ENCODE measurements around the gene TENM3. TPM values are rescaled to one million over a fixed set of nuclear protein-coding genes. Genes with fewer than 3 reads are reported as not detected.

Gene TENM3
- total RNA-seq, 4 donors from 2014 or later = 0.18 to 9.4 (median 1.5) TPM

GRCh38 chr4:182286035-182286434 lies 42.8 kb downstream of the TENM3 start:
- TF ChIP-seq CTCF (IDR thresholded peaks at IDR 0.05) (no peak), POLR2A (IDR thresholded peaks at IDR 0.05) (no peak)
- Histone ChIP-seq H3K36me3 (no peaks in the 10 kb centered on the region), H3K4me1 (no peaks in the 10 kb centered on the region), H3K27me3 (no peaks in the 10 kb centered on the region), H3K9me3 (no peaks in the 10 kb centered on the region), H3K4me3 (no peak overlapping the region), H3K27ac (no peak overlapping the region)
- no peak for DNase-seq

DNA sequence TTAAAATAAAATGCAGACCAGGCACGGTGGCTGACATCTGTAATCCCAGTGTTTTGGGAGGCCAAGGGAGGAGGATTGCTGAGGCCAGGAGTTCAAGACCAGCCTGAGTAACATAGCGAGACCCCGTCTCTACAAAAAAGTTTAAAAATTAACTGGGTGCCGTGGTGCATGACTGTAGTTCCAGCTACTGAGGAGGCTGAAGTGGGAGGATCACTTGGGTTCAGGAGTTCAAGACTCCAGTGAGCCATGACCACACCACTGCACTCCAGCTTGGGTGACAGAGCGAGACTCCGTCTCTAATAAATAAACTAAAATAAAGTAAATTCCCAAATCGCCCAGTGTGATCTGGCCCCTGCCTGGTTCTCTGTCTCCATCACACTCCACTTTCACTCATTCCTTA lies 43.7 kb downstream of the TENM3 start:
- H3K27ac ChIP-seq = no peak overlapping the region
- TF ChIP-seq CTCF (IDR thresholded peaks at IDR 0.05) (no peak), POLR2A (IDR thresholded peaks at IDR 0.05) (no peak)
- no peak for DNase-seq
- H3K4me3 ChIP-seq = no peak overlapping the region
- no peaks in the 10 kb centered on the region for H3K36me3 ChIP-seq
- no peaks in the 10 kb centered on the region for H3K27me3 ChIP-seq
- H3K4me1 ChIP-seq = no peaks in the 10 kb centered on the region
- no peaks in the 10 kb centered on the region for H3K9me3 ChIP-seq

DNA sequence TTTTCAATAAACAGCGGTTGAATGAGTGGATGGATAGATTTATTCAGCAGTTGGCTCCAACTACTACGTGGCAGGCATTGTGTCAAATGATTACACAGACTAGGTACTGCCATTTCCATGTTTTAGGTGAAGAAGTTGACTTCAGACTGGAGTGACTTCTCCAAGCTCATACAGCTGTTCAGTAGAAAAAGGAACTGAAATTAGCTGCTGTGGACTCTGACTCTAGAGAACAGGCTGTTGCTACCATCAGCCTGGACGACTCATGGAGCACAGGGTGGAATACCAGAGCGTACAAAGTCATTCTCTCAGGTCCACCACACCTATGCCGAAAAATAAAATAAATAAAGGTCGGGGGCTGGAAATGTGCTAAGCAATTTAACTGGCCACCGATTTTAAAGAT lies 45.3 kb downstream of the TENM3 start:
- Histone ChIP-seq H3K4me1 (no peaks in the 10 kb centered on the region), H3K27me3 (no peaks in the 10 kb centered on the region), H3K27ac (no peak overlapping the region), H3K9me3 (no peaks in the 10 kb centered on the region), H3K4me3 (no peak overlapping the region), H3K36me3 (no peaks in the 10 kb centered on the region)
- TF ChIP-seq CTCF (IDR thresholded peaks at IDR 0.05) (no peak), POLR2A (IDR thresholded peaks at IDR 0.05) (no peak)
- no peak for DNase-seq

- no peaks in the 10 kb centered on the region for H3K36me3 ChIP-seq
- TF ChIP-seq POLR2A (IDR thresholded peaks at IDR 0.05) (no peak), CTCF (IDR thresholded peaks at IDR 0.05) (no peak)
- H3K27me3 ChIP-seq = no peaks in the 10 kb centered on the region
- H3K9me3 ChIP-seq = no peaks in the 10 kb centered on the region
- DNase-seq = no peak
- H3K4me1 ChIP-seq = no peaks in the 10 kb centered on the region
- H3K4me3 ChIP-seq = no peak overlapping the region
- H3K27ac ChIP-seq = no peak overlapping the region
Observed at GRCh38 chr4:182289809-182290208, 46.6 kb downstream of the TENM3 start.

DNA sequence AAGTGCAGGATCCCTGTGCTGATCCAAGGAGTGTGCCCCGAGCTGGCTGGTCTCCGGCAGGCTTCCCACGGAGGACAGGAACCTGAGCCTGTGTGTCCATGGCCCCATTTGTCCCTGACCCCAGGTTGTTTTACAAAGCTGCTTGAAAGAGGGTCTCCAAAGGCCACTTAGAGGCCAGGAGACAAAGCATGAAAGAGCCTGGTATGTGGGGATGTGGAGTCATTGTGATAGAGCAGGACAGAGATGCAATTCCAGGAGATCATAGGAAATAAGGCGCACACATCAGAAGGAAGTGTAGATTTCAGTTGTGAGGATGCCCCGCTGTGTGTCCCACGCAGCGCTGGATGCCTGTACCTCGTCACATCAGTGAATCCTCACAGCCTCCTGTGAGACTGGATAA lies 48.0 kb downstream of the TENM3 start:
- Histone ChIP-seq H3K4me1 (no peaks in the 10 kb centered on the region), H3K36me3 (no peaks in the 10 kb centered on the region), H3K27me3 (no peaks in the 10 kb centered on the region), H3K4me3 (no peak overlapping the region), H3K9me3 (no peaks in the 10 kb centered on the region), H3K27ac (no peak overlapping the region)
- no peak for DNase-seq
- TF ChIP-seq POLR2A (IDR thresholded peaks at IDR 0.05) = no peak
- no peak for TF ChIP-seq CTCF (IDR thresholded peaks at IDR 0.05)

DNA sequence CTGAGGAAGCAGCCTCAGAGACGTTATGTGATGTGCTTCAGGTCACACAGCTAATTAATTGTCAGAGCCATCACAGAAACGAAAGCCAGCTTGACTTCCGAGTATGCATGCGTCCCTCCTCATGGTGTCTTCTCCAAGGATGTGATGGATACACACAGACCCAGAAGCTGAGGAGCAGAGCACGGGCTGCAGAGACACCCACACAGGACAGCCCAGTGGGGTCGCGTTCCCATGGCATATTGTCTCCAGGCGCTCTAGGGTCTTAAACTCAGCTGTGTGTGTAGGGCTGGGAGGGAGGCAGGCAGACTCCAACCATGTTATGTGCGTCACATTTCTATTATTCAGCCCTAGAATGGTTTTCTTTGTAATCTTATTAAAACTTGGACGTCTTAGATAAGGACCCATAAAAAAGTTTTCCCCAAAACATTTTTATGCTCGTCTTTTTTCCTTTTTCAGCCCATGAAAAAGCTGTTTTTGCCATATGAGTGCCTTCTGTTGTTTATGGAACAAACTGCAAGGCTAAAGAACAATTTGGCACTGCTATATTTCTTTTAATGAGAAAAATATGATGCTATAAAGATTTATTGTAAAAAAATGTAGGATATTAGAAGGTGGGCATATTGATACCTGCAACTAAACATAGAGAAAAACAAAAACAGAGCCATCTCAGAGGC lies 48.5 kb downstream of the TENM3 start:
- no peak for TF ChIP-seq CTCF (IDR thresholded peaks at IDR 0.05)
- TF ChIP-seq POLR2A (IDR thresholded peaks at IDR 0.05) = no peak
- Histone ChIP-seq H3K27ac (no peak overlapping the region), H3K9me3 (no peaks in the 10 kb centered on the region), H3K27me3 (no peaks in the 10 kb centered on the region), H3K4me1 (no peaks in the 10 kb centered on the region), H3K4me3 (no peak overlapping the region), H3K36me3 (no peaks in the 10 kb centered on the region)
- DNase-seq = no peak

Data from Peyer's patch (tissue), 4 donors.